ENCODE results near the gene OR10G6.
"Not testable (repeated sequence)": the region's sequence is repeated elsewhere in the genome, so short reads cannot be mapped to it uniquely, and the experiment has no call there.

The OR10G6 gene

DNA sequence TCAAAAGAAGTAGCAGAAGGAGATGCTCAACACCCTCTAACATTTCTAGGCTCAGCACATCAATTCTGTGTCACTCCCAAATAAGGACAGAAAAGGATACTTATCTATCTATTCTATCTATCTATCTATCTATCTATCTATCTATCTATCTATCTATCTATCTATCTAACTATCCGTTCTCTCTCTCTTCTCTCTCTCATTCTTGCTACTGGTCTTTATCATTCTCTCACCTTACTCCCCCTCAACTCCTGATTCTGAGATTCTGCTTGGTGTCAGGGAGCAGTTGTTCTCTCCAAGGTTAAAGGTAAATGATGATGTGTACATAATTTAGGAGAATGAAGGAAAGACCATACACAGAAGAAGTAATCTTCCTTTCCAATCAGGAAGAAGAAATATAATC lies at the start of gene OR10G6:
TSS of gene OR10G6 (minus strand) at position 43 of the 400 bp plus-strand sequence. CDS start at position 43, 0 bp downstream.
- no peaks in the 10 kb centered on the region for H3K27me3 Mint-ChIP-seq
- DNase-seq (no peak), ATAC-seq (replicated peaks) (no peak)
- H3K4me3 Mint-ChIP-seq = no peak within 1 kb of the TSS
- no peaks in the 10 kb centered on the region for H3K4me1 Mint-ChIP-seq
- H3K27ac Mint-ChIP-seq = no peak within 1 kb of the TSS
- no peaks in the 10 kb centered on the region for H3K9me3 Mint-ChIP-seq
- no peaks in the 10 kb centered on the region for H3K36me3 Mint-ChIP-seq

GRCh38 chr11:124043420-124043819 lies 48.5 kb upstream of the OR10G6 start:
- no peak overlapping the region for H3K4me3 Mint-ChIP-seq
- no peak for DNase-seq
- no peaks in the 10 kb centered on the region for H3K9me3 Mint-ChIP-seq
- no peak overlapping the region for H3K27ac Mint-ChIP-seq
- ATAC-seq (replicated peaks) = no peak
- H3K4me1 Mint-ChIP-seq = no peaks in the 10 kb centered on the region
- H3K36me3 Mint-ChIP-seq = no peaks in the 10 kb centered on the region
- H3K27me3 Mint-ChIP-seq = peaks cover 0 to 2% of the 10 kb centered on the region in 2 donors

DNA sequence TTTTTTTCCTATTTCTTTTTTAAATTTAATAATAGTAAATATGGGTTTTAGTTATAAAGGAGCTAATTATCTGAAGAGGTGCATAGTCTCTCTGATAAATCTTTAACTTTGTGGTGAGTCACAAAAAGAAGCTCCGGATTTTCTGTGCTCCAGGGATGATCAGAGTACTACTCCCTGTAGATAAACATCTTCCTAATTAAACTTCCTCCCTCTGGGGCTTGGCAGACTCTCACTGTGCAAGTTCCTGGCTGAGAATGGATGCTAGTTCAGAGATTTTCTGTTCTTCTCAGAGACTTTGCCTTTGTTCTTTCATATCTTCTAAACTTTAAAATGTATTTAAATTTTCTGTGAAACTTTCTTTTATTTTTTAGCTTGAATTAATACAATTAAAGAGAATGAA lies 46.3 kb upstream of the OR10G6 start, which contains the start of gene OR10G7:
TSS of gene OR10G7 (minus strand) at position 72 of the 400 bp plus-strand sequence. CDS start 2,324 bp downstream, outside the sequence.
- H3K4me3 Mint-ChIP-seq = no peak within 1 kb of the TSS
- no peaks in the 10 kb centered on the region for H3K36me3 Mint-ChIP-seq
- H3K27me3 Mint-ChIP-seq = peaks cover 0 to 7% of the 10 kb centered on the region in 2 donors
- no peak within 1 kb of the TSS for H3K27ac Mint-ChIP-seq
- ATAC-seq (replicated peaks) (no peak), DNase-seq (no peak)
- no peaks in the 10 kb centered on the region for H3K4me1 Mint-ChIP-seq
- H3K9me3 Mint-ChIP-seq = no peaks in the 10 kb centered on the region

DNA sequence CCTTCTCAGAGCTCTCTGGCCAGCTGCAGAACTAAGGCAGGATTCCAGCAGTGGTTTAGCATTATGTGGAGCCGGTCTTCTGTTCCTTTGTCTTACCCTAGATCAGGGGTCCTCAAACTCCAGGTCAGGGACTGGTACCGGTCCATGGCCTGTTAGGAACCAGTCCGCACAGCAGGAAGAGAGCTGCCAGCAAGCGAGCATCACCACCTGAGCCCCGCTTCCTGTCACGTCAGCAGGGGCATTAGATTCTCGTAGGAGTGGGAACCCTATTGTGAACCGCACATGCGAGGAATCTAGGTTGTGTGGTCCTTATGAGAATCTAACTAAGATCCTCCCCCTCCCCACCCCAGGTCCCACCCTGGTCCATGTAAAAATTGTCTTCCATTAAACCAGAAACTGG lies 44.6 kb upstream of the OR10G6 start:
- no peak overlapping the region for H3K4me3 Mint-ChIP-seq
- no peaks in the 10 kb centered on the region for H3K4me1 Mint-ChIP-seq
- DNase-seq (no peak), ATAC-seq (replicated peaks) (no peak)
- no peak overlapping the region for H3K27ac Mint-ChIP-seq
- peaks cover 0 to 7% of the 10 kb centered on the region in 2 donors for H3K27me3 Mint-ChIP-seq
- H3K9me3 Mint-ChIP-seq = no peaks in the 10 kb centered on the region
- no peaks in the 10 kb centered on the region for H3K36me3 Mint-ChIP-seq

DNA sequence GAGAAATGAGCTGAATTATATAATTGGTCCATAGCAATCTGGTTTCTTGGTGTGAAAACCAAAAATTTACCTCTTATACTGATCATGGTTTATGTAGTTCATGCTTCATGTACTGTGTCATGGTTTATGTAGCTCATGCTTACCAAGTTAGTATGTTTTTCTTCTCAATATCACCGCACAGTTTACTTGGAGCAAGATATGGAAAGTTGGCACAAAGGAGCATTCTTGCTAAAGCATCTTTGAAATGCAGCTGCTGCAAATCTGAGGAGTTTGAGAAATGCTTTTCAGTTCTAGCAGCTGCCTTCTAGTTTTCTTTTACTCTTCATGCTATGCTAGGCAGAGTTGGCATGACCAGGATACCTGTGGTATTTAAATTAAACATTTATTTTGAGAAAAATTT lies 41.7 kb upstream of the OR10G6 start:
- H3K4me3 Mint-ChIP-seq = no peak overlapping the region
- H3K27ac Mint-ChIP-seq = no peak overlapping the region
- ATAC-seq (replicated peaks) (no peak), DNase-seq (no peak)
- no peaks in the 10 kb centered on the region for H3K9me3 Mint-ChIP-seq
- H3K27me3 Mint-ChIP-seq = peaks cover 0 to 7% of the 10 kb centered on the region in 2 donors
- H3K4me1 Mint-ChIP-seq = no peaks in the 10 kb centered on the region
- no peaks in the 10 kb centered on the region for H3K36me3 Mint-ChIP-seq

GRCh38 chr11:124026498-124026897 lies 31.5 kb upstream of the OR10G6 start, which contains the start of gene OR10G8:
OR10G8 (plus strand) TSS chr11:124026798; CDS start chr11:124029623, 2,825 bp downstream.
- Mint-ChIP-seq H3K4me3 (no peak within 1 kb of the TSS), H3K9me3 (peaks cover 0 to 1% of the 10 kb centered on the region in 2 donors), H3K27me3 (no peaks in the 10 kb centered on the region), H3K36me3 (no peaks in the 10 kb centered on the region), H3K27ac (no peak within 1 kb of the TSS), H3K4me1 (no peaks in the 10 kb centered on the region)
- DNase-seq (no peak), ATAC-seq (replicated peaks) (no peak)

- not testable (repeated sequence) for H3K27ac Mint-ChIP-seq; H3K4me1 Mint-ChIP-seq; H3K36me3 Mint-ChIP-seq; ATAC-seq (replicated peaks); H3K9me3 Mint-ChIP-seq; H3K4me3 Mint-ChIP-seq; H3K27me3 Mint-ChIP-seq; DNase-seq
These were observed 20.9 kb upstream of the OR10G6 start for GRCh38 chr11:124015837-124016236.

DNA sequence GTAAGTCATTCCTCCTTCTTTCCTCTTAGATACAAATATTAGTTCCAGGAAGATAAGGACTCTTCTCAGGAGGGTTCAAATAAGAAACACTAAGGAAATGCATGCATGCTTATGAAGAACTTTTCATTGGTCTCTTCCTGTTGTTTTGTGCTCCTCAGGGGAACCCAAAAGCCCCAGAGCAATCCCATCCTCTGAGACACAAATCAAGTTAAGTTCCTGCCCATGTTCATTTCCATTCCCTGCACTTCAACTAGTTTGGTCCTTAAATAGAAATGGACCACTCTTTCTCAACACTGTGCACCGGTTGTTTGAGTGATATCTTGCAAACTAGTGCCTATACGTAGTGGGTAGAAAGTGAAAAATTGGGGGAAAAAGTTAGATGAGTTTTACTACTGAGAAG lies 17.7 kb upstream of the OR10G6 start, which contains the start of gene OR10G4:
TSS of gene OR10G4 (plus strand) at position 301 of the 400 bp plus-strand sequence. CDS start 2,578 bp downstream, outside the sequence.
- no peaks in the 10 kb centered on the region for H3K36me3 Mint-ChIP-seq
- no peak for ATAC-seq (replicated peaks)
- DNase-seq = no peak
- H3K27ac Mint-ChIP-seq = no peak within 1 kb of the TSS
- no peak within 1 kb of the TSS for H3K4me3 Mint-ChIP-seq
- H3K27me3 Mint-ChIP-seq = no peaks in the 10 kb centered on the region
- H3K9me3 Mint-ChIP-seq = no peaks in the 10 kb centered on the region
- no peaks in the 10 kb centered on the region for H3K4me1 Mint-ChIP-seq

DNA sequence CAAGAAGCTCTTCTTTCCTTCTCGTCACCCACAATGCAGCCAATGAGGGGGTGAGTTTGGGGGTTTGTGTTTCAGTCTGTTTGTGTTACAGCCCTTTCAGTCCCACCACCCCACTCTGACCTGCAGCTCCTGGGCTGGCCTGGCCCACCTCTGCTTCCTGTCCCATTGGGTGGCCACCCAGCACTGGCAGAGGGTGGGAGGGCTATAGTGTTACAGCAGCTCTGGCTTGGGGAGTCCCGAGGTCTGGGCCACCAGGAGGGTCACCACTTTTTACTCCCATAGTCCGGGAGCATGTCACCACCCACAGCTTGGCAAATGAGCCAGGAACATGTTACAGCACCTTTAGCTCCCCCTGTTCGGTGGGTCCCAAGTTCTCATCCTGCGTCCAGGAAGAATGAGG lies 15.7 kb downstream of the OR10G6 start:
- Mint-ChIP-seq H3K36me3 (no peaks in the 10 kb centered on the region), H3K9me3 (peaks cover 6 to 15% of the 10 kb centered on the region in 2 donors), H3K27ac (no peak overlapping the region), H3K27me3 (peaks cover 0 to 3% of the 10 kb centered on the region in 2 donors), H3K4me1 (no peaks in the 10 kb centered on the region), H3K4me3 (no peak overlapping the region)
- ATAC-seq (replicated peaks) (no peak), DNase-seq (no peak)

DNA sequence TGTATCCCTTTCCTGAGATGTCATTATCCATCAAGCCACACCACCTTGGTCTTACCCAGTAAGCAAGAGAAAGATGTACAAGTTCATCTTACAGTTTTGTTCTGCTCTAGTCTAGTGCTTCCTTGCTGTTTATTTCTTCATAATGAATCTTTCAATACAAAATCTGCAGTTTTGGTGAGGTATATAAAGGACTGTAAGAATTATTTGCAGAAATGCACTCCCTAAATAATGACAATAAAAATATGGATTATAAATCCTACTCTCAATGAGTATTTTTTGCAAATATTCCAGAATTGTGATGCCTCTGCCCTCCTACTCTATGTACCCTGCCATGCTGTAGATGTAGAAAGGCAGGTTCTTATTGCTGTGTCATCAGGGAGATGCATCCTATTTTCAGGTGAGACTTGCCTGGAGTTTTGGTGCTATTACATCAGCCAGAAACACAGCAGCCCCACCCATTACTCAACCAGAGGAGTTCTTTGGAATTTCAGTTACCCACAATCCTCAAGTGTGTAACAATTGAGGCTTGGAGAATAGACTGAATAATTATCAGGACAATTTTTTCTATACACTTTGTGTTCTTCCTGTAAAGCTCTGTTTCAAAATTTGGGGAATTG lies 17.1 kb downstream of the OR10G6 start, which contains the start of gene OR10S1:
TSS of gene OR10S1 (minus strand) at position 51 of the 617 bp plus-strand sequence. CDS start 117 bp downstream, outside the sequence.
- ATAC-seq (replicated peaks) = no peak
- Mint-ChIP-seq H3K36me3 (no peaks in the 10 kb centered on the region), H3K9me3 (peaks cover 3 to 11% of the 10 kb centered on the region in 2 donors), H3K4me3 (no peak within 1 kb of the TSS), H3K27me3 (no peaks in the 10 kb centered on the region), H3K4me1 (no peaks in the 10 kb centered on the region), H3K27ac (no peak within 1 kb of the TSS)
- DNase-seq = no peak

DNA sequence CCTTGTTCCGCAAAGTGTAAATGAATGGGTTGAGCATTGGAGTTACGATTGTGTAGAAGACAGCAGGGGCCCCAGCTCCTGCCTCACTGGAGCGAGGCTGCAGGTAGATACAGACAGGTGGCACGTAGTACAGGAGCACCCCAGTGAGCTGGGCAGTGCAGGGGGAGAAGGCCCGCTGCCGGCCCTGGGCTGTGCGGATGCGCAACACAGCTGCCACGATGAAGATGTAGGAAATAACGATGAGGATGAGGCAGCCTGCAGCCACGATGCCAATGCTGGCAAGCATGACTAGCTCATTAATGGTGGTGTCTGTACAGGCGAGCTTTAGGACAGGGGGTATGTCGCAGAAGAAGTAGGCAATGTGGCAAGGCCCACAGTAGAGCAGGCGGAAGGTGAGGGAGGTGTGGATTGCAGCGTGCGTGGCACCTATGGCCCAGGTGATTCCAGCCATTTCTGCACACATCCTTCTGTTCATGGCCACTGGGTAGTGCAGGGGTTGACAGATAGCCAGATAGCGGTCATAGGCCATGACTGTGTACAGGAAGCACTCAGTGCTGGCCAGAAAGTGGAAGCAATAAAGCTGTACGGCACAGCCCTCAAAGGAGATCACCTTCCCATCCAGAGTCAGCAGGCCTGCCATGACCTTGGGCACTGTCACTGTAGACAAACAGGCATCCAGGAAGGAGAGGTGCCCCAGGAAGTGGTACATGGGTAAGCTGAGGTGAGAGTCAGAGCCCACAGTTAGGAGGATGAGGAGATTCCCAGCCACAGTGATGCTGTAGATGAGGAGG lies 18.0 kb downstream of the OR10G6 start:
- Mint-ChIP-seq H3K4me3 (no peak overlapping the region), H3K36me3 (no peaks in the 10 kb centered on the region), H3K27ac (no peak overlapping the region), H3K4me1 (no peaks in the 10 kb centered on the region), H3K27me3 (no peaks in the 10 kb centered on the region), H3K9me3 (peaks cover 0 to 8% of the 10 kb centered on the region in 2 donors)
- DNase-seq = no peak
- no peak for ATAC-seq (replicated peaks)

DNA sequence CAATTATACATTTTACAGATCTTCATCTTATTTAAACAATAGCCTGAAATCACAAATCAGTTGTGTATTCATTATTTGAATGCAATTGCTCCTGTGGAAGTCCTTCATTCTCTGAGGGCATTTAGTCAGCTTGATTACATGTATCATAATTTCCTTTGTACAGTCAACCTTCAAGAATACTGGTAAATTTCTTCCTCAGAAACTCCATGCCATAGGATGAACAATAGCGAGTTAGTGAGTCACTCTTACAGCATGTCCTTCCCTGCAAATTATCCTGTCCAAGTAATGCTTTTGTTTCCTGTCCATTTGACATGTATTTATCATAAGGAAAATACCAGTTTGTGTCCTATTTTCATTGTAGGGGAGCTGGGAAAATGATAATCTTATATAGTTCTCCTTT lies 21.1 kb downstream of the OR10G6 start:
- no peak for DNase-seq
- no peaks in the 10 kb centered on the region for H3K4me1 Mint-ChIP-seq
- ATAC-seq (replicated peaks) = no peak

DNA sequence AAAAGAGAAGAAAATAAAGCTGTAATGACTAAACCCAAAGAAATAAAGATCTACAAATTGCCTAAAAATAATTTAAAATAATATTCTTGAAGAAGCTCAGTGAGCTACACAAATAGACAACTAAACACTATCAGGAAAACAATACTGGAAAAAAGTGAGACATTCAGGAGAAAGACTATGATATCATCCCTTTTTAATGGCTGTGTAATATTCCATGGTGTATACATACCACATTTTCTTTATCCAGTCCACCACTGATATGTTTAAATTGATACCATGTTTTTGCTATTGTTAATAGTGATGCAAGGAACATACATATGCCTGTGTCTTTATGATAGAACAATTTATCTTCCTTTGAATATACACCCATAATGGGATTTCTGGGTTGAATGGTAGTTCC lies 38.2 kb downstream of the OR10G6 start:
- H3K4me3 Mint-ChIP-seq = no peak overlapping the region
- H3K36me3 Mint-ChIP-seq = no peaks in the 10 kb centered on the region
- peaks cover 10 to 11% of the 10 kb centered on the region in 2 donors for H3K27me3 Mint-ChIP-seq
- no peak overlapping the region for H3K27ac Mint-ChIP-seq
- H3K4me1 Mint-ChIP-seq = no peaks in the 10 kb centered on the region
- H3K9me3 Mint-ChIP-seq = peaks cover 10 to 16% of the 10 kb centered on the region in 2 donors
- no peak for DNase-seq
- no peak for ATAC-seq (replicated peaks)

More for the DNA sequence above, 21.1 kb downstream of the OR10G6 start:
- no peak overlapping the region for H3K4me3 Mint-ChIP-seq
- no peak overlapping the region for H3K27ac Mint-ChIP-seq
- peaks cover 0 to 8% of the 10 kb centered on the region in 2 donors for H3K9me3 Mint-ChIP-seq
- no peaks in the 10 kb centered on the region for H3K36me3 Mint-ChIP-seq
- no peaks in the 10 kb centered on the region for H3K27me3 Mint-ChIP-seq

GRCh38 chr11:123945132-123945531 lies 49.8 kb downstream of the OR10G6 start:
- Mint-ChIP-seq H3K36me3 (no peaks in the 10 kb centered on the region), H3K27me3 (no peaks in the 10 kb centered on the region), H3K4me1 (no peaks in the 10 kb centered on the region), H3K4me3 (no peak overlapping the region), H3K27ac (no peak overlapping the region), H3K9me3 (peaks cover 0 to 3% of the 10 kb centered on the region in 2 donors)
- DNase-seq (no peak), ATAC-seq (replicated peaks) (no peak)

All from stimulated activated naive B cell treated with anti-CD40 and anti-IgM and Interleukin-4, amounts not matched to agents 10 μg/mL and 1 μg/mL and 100 μg/mL, for 72 hours (primary cell).